Fibroblast of lung (primary cell): ENCODE measurements around the gene EXTL1. TPM values are rescaled to one million over a fixed set of nuclear protein-coding genes. Genes with fewer than 3 reads are reported as not detected.

Source experiments
- DNase-seq, 2 donors: peaks; one replicate each; pipeline versions ENCODE4 v3.0.0 to v3.0.0-alpha.2; 2010; ENCODE audit warnings: low read depth in 2 of 2
- H2AFZ ChIP-seq: 2 replicates; pipeline ENCODE4 v1.5.1; 2012; ENCODE audit warnings: low read length, control low read depth, inconsistent platforms
- H3K27ac ChIP-seq: 2 replicates; pipeline ENCODE4 v1.5.1; 2011; ENCODE audit warnings: low read length, control low read depth; ENCODE audit not compliant: insufficient read depth
- H3K27me3 ChIP-seq: 2 replicates; pipeline ENCODE4 v1.5.1; 2011; ENCODE audit warnings: mild to moderate bottlenecking, low read length; ENCODE audit not compliant: control insufficient read depth, insufficient read depth
- H3K36me3 ChIP-seq: 2 replicates; pipeline ENCODE4 v1.5.1; 2011; ENCODE audit warnings: low read length; ENCODE audit not compliant: control insufficient read depth, insufficient read depth
- H3K4me1 ChIP-seq: 2 replicates; pipeline ENCODE4 v1.5.1; 2011; ENCODE audit warnings: low read length; ENCODE audit not compliant: control insufficient read depth, insufficient read depth; ENCODE audit errors: extremely low read depth
- H3K4me2 ChIP-seq: 2 replicates; pipeline ENCODE4 v1.5.1; 2011; ENCODE audit warnings: low read length, control low read depth; ENCODE audit not compliant: insufficient read depth; ENCODE audit errors: extremely low read depth
- H3K4me3 ChIP-seq, 4 experiments: fragments of 200-600 bp in 1 of 4; sonication (generic) in 1 of 4; replicated peaks in 1 of 4; 2 replicates each; pipeline ENCODE4 v1.5.1; 2011 to 2016; ENCODE audit warnings: low read length in 4 of 4, low read depth in 3 of 4, mild to moderate bottlenecking in 3 of 4, control low read depth in 2 of 4, inconsistent platforms in 1 of 4, mixed read lengths in 1 of 4; ENCODE audit not compliant: insufficient read depth in 1 of 4; ENCODE audit errors: control extremely low read depth in 1 of 4
- H3K79me2 ChIP-seq: 2 replicates; pipeline ENCODE4 v1.5.1; 2012; ENCODE audit warnings: mild to moderate bottlenecking, low read length, inconsistent platforms; ENCODE audit not compliant: control insufficient read depth, insufficient read depth
- H3K9ac ChIP-seq: 2 replicates; pipeline ENCODE4 v1.5.1; 2011; ENCODE audit warnings: mild to moderate bottlenecking, low read length, control low read depth; ENCODE audit not compliant: insufficient read depth
- H3K9me3 ChIP-seq: 2 replicates; pipeline ENCODE4 v1.5.1; 2012; ENCODE audit warnings: low read depth, low read length; ENCODE audit not compliant: control insufficient read depth, insufficient read depth
- H4K20me1 ChIP-seq: 2 replicates; pipeline ENCODE4 v1.5.1; 2011; ENCODE audit warnings: low read length; ENCODE audit not compliant: control insufficient read depth, insufficient read depth; ENCODE audit errors: extremely low read depth
- CTCF ChIP-seq, 2 donors: IDR thresholded peaks in 1 of 2; conservative IDR thresholded peaks in 1 of 2; 1 replicate in 1 of 2; 2 replicates in 1 of 2; pipeline ENCODE4 v1.5.1; 2011 to 2012; ENCODE audit warnings: low read length in 2 of 2, control low read depth in 1 of 2, inconsistent platforms in 1 of 2, low read depth in 1 of 2, mild to moderate bottlenecking in 1 of 2
- EZH2 ChIP-seq: IDR thresholded peaks from 2 replicates; pipeline ENCODE4 v1.5.1; 2012; ENCODE audit warnings: low read length, control low read depth, mild to moderate bottlenecking; ENCODE audit errors: missing control alignments
- polyA plus RNA-seq, 2 donors: library from polyadenylated mRNA; depleted of rRNA in 1 of 2; stranded (reverse) in 1 of 2; unstranded in 1 of 2; fragments of >200 nt; gene quantifications; 2 replicates each; pipeline ENCODE4 v1.2.1, GENCODE V29; 2011 to 2012; ENCODE audit warnings: missing spikeins in 1 of 2
- total RNA-seq: library from RNA; depleted of rRNA; stranded (reverse); fragments of >200 nt; gene quantifications from 2 replicates; pipeline ENCODE4 v1.2.1, GENCODE V29; 2014

The EXTL1 gene
- total and polyA plus RNA-seq, 2 donors (not counting 1 experiment from before 2014, with no cell fraction given), result 0.33 to 0.39 TPM

GRCh38 chr1:26020330-26020768 lies 1.2 kb upstream of the EXTL1 start:
- Histone ChIP-seq H3K79me2 (no peaks in the 10 kb centered on the region), H3K27ac (no peak overlapping the region), H3K27me3 (no peaks in the 10 kb centered on the region), H2AFZ (no peak overlapping the region), H3K4me2 (no peak overlapping the region), H3K4me3 (no peak overlapping the region), H3K9me3 (no peaks in the 10 kb centered on the region), H3K4me1 (peaks cover 12% of the 10 kb centered on the region), H4K20me1 (no peaks in the 10 kb centered on the region), H3K9ac (no peak overlapping the region), H3K36me3 (no peaks in the 10 kb centered on the region)
- no peak for TF ChIP-seq CTCF (conservative IDR thresholded peaks at IDR 0.05 in 1 of 2, IDR thresholded peaks at IDR 0.05 in 1 of 2; ENCODE audit: low read depth in 1 of 2, low read length in 2 of 2)
- TF ChIP-seq EZH2, result no peak
- peak in 1 of 2 donors; percentile 90 for DNase-seq

- H3K9ac ChIP-seq, result no peak overlapping the region
- no peaks in the 10 kb centered on the region for H4K20me1 ChIP-seq
- H3K4me2 ChIP-seq, result no peak overlapping the region
- H3K27ac ChIP-seq, result no peak overlapping the region
- TF ChIP-seq CTCF (conservative IDR thresholded peaks at IDR 0.05 in 1 of 2, IDR thresholded peaks at IDR 0.05 in 1 of 2; ENCODE audit: low read depth in 1 of 2, low read length in 2 of 2) (no peak), EZH2 (no peak)
- peak overlapping the region in 1 of 4 experiments; percentile 47 for H3K4me3 ChIP-seq
- peak in 1 of 2 donors; percentile 52 for DNase-seq
- H2AFZ ChIP-seq, result no peak overlapping the region
- H3K79me2 ChIP-seq, result no peaks in the 10 kb centered on the region
- H3K27me3 ChIP-seq, result no peaks in the 10 kb centered on the region
- H3K9me3 ChIP-seq, result no peaks in the 10 kb centered on the region
- H3K36me3 ChIP-seq, result no peaks in the 10 kb centered on the region
- H3K4me1 ChIP-seq, result peaks cover 12% of the 10 kb centered on the region
Observed at GRCh38 chr1:26020941-26021646, 481 bp upstream of the EXTL1 start.

- no peak for DNase-seq
- Histone ChIP-seq H3K9ac (no peak overlapping the region), H3K79me2 (no peaks in the 10 kb centered on the region), H3K4me3 (no peak overlapping the region), H3K4me2 (no peak overlapping the region), H2AFZ (no peak overlapping the region), H3K9me3 (no peaks in the 10 kb centered on the region), H3K4me1 (peaks cover 12% of the 10 kb centered on the region), H4K20me1 (no peaks in the 10 kb centered on the region), H3K36me3 (no peaks in the 10 kb centered on the region), H3K27ac (no peak overlapping the region), H3K27me3 (no peaks in the 10 kb centered on the region)
- TF ChIP-seq CTCF (conservative IDR thresholded peaks at IDR 0.05 in 1 of 2, IDR thresholded peaks at IDR 0.05 in 1 of 2; ENCODE audit: low read depth in 1 of 2, low read length in 2 of 2), result no peak
- no peak for TF ChIP-seq EZH2
Observed at GRCh38 chr1:26022404-26022779, 817 bp downstream of the EXTL1 start.
